COLO668 (cell line): ENCODE measurements around the gene KYAT1.
"Not testable (repeated sequence)": the region's sequence is repeated elsewhere in the genome, so short reads cannot be mapped to it uniquely, and the experiment has no call there.

Source experiments
- DNase-seq: peaks from one replicate; lab custom pipeline; 2025; ENCODE audit not compliant: unreplicated experiment; lab: John Stamatoyannopoulos, UW

The KYAT1 gene

DNA sequence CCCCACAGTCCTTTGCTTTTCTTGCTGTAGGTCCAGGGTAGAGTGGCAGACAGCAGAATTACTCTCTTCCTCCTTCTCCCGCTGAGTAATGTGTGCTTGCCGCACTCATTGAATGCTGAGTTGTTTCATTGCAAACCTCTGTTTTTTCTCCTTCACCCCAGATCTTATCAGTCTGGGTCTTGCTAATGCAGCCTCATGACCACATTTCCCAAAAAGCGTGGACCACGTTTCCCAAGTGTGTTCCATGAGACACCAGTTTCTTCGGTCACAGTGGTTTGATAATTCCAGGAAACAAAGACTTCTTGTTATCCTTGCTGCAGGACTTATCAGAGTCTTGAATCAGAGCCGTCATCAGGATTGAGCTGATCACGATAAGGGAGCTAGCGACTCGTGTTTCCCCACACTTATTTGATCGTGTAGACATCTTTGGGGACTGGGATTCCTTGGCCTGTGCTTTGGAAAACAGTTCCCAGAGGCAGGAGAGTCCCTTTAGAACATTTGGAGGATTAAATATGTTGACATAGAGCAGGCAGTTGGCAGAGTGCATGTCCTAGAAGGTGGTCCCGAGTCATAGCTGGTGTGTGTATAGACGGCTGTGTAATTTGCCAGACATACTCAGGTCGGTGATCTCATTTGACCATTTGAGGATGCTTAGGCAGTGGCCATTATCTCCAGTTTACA lies 4.6 kb upstream of the KYAT1 start:
- no peak for DNase-seq

DNA sequence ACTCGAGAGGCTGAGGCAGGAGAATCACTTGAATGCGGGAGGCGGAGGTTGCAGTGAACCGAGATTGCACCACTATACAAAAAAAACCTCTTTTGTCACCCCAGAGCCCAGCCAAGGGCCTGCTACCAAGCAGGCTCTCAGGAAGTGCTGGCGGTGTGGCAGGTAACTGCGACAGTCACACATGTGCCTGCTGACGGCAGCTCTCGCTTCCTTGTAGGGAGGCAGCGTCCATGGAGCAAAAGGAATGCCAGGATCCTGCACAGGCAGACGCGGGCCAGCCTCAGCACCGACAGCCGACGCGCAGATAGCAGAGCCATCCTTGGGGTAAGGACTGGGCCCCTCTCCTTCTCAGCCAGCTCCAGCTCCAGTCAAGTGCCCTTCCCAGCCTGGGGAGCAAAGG lies 4.0 kb upstream of the KYAT1 start:
- no peak for DNase-seq

DNA sequence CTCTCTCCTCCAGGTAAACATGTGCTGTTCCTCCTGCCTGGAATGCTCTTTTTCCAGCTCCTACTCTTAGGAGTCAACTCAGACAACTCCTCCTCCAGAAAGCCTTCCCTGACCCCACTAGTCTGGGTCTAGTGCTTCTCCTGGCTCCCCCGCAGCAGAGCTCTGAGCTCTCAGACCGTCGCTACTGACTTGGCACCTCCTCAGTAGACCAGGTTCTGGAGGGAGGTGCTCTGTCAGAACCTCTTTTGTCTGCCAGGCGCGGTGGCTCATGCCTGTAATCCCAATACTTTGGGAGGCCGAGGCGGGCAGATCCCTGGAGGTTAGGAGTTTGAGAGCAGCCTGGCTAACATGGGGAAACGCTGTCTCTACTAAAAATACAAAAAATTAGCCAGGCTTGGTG lies 3.6 kb upstream of the KYAT1 start:
- DNase-seq = no peak

DNA sequence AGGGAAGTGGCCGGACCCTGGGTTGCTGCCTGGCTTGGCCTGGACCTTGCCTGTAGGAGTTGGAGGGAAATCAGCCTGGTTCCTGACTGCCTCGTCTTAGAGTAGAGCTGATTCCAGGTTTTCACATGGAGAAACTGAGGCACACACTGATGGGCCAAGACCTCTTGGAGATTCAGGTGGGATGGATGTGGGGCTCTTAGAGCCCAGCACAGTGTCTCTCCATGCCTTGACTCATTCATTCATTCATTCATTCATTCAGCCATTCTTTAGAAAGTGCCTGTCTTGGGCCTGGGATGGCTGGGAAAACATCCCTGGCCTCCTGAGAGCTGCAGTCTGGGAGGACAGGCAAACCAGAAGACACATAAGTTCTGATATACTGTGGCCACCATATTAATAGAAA lies 2.4 kb upstream of the KYAT1 start:
- DNase-seq = no peak

DNA sequence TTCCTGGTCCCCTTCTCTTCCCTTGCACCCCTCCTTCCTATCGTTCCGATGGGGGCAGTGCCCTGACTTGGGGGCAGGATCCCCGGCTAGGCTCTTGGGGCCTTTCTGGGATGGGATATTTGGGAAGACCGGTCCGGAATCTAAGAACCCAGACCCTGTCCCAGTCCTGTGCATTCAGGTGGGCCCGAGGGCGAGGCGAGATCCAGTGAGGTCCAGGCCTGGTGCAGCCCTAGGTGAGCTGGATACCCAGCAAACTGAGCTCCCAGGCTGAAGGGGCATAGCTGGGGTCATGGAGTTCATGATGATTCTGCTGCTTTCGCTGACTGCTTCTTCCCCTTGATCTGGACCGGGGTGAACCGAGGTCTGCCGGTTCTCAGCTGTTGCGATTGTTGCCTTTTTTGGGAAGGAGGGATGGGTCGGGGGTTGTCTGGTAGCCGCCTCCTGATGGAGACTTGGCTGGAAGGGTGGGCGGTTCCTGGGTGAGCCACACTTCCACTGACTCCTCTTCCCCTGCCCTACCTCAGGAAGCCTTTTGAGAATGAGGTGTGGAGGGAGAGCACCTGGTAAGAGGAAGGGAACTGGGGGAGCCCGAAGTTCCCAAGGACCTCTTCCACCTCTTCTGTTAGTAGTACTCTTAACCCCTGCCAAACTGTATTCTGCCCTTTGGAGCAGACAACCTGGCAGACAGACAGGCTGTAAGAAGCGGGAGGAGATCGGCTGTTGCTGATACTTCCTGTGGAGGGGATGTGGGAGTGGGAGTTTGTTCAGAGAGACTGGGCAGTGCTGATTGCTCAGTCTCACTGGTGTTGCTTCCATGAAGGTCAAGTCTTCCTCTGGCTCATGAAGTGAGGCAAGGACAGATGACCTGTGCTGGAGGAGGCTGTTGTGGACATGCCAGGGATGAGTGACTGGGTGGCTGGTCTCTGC lies 1.2 kb upstream of the KYAT1 start:
- no peak for DNase-seq

DNA sequence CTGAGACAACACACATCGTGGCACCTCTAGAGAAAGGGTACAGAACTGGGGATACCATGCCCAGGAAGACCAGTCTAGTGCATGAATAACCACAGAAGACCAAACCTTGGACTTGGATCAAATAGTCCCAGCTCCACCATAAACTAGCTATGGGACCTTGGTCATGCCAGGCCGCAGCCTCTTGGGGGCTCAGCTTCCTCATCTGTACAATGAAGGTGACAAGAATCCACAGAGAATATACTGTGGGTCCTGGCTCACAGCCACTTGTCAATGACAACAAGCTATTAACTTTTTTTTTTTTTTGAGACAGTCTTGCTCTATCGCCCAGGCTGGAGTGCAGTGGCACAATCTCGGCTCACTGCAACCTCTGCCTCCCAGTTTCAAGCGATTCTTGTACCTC lies 3.9 kb downstream of the KYAT1 start:
- DNase-seq = no peak

DNA sequence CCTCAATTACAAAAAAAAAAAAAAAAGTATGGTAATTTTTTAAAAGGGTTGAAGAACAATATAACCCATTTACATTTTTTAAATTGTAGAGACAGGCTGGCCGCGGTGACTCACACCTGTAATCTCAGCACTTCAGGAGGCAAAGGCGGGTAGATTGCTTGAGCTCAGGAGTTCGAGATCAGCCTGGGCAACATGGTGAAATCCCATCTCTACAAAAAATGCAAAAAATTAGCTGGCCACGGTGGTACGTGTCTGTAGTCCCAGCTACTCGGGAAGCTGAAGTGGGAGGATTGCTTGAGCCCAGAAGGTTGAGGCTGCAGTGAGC lies 10.8 kb downstream of the KYAT1 start:
- DNase-seq = not testable (repeated sequence)

DNA sequence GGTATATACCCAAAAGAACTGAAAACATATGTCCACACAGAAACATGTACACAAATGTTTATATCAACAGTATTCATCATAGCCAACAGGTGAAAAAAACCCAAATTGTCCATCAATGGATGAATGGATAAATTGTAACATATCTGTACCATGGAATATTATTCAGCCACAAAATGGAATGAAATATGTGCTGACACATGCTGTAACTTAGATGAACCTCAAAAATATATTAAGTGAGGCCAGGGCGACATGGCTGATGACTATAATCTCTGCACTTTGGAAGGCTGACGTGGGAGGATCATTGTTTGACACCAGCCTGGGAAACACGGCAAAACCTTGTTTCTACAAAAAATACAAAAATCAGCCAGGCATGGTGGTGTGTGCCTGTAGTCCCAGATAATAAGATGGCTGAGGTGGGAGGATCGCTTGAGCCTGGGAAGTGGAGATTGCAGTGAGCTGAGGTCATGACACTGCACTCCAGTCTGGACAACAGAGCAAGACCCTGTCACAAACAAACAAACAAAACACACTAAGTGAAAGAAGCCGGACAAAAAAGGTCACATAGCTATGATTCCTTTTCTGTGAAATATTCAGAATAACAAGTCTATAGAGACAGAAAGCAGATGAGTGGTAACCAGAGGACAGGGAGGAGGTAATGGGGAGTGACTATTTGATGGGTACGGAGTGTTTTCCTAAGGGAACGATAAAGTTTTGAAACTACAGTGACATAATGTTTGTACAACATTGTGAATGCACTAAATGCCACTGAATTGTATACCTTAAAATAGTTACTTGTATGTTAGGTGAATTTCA lies 11.4 kb downstream of the KYAT1 start:
- DNase-seq = no peak

DNA sequence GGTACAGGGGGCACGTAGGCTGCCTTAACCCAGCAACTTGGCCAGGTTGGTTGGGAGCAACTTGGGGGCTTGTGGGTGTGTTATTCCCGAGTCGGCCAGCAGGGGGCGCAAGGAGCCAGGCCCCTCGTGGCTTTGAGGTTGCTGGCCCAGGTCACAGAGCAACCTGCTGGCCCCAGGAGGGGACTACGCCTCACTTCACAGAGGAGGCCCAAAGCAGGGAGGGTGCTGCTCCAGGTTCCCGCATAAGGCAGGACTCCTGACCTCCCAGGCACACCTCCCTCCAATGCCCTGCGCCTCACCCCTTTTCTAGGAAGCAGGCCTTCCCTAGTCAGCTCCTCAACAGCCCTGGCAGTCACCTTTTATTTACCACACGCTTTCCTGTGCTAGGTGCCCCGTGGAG lies 18.1 kb downstream of the KYAT1 start:
- DNase-seq = peak; percentile 67

DNA sequence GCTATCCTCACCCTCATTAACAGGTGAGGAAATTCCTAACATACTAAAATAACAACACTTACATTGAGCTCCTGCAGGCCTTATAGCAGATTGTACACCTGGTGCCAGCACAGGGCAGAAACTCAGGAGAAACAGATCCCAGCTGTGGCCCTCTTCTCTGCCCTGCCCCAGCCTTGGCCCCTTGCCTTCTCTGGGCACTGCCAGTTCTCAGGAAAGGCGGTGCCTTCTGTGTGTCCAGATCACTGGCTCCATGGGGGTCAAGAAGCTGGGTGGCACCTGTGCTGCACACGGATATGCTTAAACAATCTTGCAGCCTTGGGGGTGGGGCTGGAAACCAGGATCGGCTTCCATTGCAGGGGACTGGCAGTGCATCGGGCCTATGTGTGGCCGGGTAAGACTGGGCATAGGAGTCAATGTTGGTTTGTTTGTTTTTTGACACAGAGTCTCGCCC lies 19.3 kb downstream of the KYAT1 start:
- no peak for DNase-seq

DNA sequence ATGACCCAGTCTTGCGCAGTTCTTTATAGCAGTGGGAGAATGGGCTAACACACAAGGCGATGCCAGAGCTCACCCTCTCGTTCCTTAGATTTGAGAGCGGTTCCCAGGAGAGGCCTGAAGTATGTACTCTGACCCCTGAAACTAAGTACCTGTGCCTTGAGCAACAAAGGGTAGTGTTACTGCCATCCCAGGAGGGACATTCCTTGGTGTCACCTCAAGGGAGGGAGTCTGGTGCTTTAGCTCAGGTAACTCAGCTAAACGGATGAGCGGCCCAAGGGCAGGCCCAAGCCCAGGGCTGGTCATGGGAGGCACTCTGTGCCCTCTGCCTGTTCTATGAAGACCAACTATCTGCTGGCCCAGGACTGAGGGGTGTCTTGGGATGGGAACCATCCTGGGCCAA lies 20.2 kb downstream of the KYAT1 start:
- DNase-seq = no peak

DNA sequence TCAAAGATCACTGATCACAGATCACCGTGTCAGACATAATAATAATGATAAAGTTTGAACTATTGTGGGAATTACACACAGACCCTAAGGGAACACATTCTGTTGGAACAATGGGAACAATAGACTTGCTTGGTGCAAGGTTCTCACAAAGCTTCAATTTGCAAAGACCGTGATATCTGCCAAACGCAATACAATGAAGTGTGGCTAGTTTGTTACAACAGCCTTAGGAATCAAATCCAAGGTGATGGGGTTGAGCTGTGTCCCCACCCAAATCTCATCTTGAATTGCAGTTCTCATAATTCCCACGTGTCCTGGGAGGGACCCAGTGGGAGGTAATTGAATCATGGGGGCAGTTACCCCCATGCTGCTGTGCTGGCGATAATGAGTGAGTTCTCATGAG lies 20.8 kb downstream of the KYAT1 start:
- DNase-seq = no peak

DNA sequence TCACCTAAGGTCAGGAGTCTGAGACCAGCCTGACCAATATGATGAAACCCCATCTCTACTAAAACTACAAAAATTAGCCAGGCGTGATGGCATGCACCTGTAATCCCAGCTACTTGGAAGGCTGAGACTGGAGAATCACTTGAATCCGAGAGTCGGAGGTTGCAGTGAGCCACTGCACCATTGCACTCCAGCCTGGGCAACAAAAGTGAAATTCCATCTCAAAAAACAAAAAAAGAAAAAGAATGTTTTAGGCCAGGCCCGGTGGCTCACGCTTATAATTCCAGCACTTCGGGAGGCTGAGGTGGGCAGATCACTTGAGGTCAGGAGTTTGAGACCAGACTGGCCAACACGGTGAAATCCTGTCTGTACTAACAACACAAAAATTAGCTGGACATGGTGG lies 23.3 kb downstream of the KYAT1 start:
- DNase-seq = not testable (repeated sequence)

DNA sequence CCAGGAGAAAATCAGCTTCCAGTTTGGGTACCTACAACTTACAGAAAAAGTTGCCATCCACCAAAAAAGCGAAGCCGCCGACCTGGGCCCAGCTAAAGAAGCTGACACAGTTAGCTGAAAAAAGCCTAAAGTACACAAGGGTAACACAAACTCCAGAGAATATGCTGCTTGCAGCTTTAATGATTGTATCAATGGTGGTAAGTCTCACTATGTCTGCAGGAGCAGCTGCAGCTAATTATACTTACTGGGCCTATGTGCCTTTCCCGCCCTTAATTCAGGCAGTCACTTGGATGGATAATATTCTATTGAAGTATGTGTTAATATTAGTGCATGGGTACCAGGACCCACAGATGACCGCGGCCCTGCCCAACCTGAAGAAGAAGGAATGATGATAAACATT lies 27.3 kb downstream of the KYAT1 start:
- not testable (repeated sequence) for DNase-seq

DNA sequence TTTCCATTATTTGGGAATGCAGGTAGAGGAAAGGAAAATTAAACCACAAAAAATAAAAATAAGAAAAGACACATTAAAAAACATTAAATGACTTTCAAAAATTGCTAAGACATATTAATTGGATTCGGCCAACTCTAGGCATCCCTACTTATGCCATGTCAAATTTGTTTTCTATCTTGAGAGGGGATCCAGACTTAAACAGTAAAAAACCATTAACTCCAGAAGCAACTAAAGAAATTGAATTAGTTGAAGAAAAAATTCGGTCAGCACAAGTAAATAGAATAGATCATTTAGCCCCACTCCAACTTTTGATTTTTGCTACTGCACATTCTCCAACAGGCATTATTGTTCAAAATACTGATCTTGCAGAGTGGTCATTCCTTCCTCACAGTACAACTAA lies 29.1 kb downstream of the KYAT1 start:
- DNase-seq = not testable (repeated sequence)

DNA sequence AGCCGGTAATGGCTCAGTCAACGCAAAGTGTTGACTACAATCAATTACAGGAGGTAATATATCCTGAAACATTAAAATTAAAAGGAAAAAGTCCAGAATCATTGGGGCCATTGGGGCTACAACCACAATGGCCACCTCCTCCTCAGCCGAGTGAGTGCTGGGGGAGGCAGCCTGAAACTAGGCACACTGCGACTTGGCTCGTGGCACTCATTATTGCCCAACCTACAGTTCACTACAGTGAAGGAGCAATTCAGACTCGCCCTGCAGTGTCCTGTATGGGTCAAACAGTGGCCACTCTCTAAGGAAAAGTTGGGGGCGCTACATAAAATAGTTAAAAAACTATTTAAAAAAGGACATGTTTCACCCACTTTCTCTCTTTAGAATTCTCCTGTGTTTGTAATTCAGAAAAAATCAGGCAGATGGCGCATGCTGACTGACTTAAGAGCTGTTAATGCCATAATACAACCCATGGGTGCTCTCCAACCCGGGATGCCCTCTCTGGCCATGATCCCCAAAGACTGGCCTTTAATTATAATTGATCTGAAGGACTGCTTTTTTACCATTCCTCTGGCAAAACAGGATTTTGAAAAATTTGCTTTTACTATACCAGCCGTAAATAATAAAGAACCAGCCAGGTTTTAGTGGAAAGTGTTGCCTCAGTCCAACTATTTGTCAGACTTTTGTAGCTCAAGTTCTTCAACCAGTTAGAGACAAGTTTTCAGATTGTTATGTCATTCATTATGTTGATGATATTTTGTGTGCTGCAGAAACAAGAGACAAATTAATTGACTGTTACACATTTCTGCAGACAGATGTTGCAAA lies 29.8 kb downstream of the KYAT1 start:
- DNase-seq = peak; percentile 9

DNA sequence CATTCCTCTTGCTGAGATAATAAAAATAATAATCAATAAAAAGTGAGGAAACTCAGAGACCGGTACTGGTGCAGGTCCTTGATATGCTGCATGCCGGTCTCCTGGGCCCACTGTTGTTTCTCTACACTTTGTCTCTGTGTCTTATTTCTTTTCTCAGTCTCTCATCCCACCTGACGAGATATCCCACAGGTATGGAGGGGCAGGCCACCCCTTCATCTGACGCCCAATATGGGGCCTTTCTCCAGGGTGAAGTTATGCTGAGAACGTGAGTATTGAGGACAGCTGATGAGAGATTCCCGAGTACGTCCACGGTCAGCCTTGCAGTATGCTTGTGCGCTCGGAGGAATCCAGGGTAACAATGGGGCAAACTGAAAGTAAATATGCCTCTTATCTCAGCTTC lies 30.7 kb downstream of the KYAT1 start:
- not testable (repeated sequence) for DNase-seq

DNA sequence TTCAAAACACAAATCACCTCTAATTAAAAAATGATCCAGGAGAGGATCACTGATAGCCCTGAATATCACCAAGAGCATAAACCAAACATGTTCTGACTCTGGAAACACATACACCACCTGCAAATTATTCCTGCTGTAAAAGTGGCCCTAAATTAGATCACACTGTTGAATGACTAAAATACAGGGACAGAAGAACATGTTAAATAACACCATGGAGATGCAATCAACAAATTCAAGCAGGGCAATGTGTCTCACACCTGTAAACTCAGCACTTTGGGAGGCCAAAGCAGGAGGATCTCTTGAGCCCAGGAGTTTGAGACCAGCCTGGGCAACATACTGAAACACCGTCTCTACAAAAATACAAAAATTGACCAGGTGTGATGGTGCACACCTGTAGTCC lies 33.9 kb downstream of the KYAT1 start:
- no peak for DNase-seq

DNA sequence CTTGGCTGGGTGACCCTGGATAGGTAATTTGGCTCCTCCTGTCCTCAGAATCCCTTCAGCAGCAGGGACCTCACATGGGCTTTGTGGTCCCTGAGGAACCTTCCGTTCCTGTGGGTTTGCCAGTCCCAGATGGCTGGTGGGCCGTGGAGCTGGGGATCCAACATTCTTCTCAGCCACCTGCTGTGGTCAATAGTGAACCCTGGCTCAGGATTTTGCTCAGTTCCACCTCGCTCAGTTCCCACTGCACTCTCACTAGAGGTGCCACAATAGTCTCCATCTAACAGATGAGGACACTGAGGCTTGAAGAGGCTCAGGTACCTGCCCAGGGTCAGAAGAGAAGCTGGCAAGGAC lies 35.1 kb downstream of the KYAT1 start:
- no peak for DNase-seq

DNA sequence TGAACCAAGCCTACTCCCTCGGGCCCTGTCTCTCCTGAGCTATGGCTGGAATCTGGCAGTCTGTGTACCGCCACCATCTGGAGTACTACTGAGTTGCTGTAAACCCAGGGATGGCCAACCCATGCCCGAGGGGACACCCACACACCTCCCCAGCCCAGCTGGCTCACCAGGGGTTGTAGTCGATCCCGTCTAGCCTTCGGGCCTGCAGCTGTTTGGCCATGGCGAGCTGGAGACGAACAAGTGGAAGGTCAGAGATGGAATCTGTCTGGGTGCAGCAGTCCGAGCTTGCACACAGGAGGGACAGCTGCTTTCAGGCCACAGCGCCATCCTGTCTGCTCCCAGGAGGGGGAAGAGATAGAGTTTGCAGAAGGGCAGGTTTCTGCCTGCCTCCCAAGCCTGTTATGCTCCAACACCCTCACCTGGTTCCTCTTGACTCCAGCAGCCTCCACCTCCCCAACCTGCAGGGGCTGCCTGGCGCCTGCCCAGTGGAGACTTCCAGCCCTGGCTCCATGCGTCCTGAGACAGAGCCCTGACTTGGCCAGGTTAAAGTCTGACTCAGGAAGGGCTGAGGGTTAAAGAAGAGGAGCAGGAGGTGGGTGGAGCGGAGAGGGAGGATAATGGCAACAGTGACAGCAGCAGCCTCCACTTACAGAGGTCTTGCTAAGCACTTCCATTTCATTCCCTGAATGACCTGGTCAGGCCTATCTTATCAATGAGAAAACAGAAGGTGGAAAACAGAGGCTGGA lies 36.4 kb downstream of the KYAT1 start:
- peak; percentile 64 for DNase-seq
